Neural cell (in vitro differentiated cells): ENCODE data around the gene TMEM117. TPM values are rescaled to one million over a fixed set of nuclear protein-coding genes. Genes with fewer than 3 reads are reported as not detected.

ENCODE experiments used
- H2AFZ ChIP-seq: fragments of 200-600, 300-800 bp; sonication (generic), shearing (Covaris generic); 2 replicates; pipeline ENCODE4 v1.6.0; 2014; ENCODE audit warnings: low read depth, mild to moderate bottlenecking, antibody characterized with exemption, low read length, moderate library complexity
- H3F3A ChIP-seq: fragments of 200-600 bp; shearing (Covaris generic); 2 replicates; pipeline ENCODE4 v1.6.1; 2016; ENCODE audit warnings: mild to moderate bottlenecking, moderate library complexity, mixed read lengths, antibody characterized with exemption, low read length; ENCODE audit not compliant: insufficient read depth, poor library complexity, severe bottlenecking
- H3K27ac ChIP-seq: fragments of 200-600, 300-800 bp; sonication (generic), shearing (Covaris generic); 2 replicates; pipeline ENCODE4 v1.5.1; 2014; ENCODE audit warnings: mild to moderate bottlenecking, low read length, moderate library complexity
- H3K27me3 ChIP-seq: fragments of 300-800, 200-600 bp; sonication (generic), shearing (Covaris generic); 2 replicates; pipeline ENCODE4 v1.6.0; 2014; ENCODE audit warnings: mild to moderate bottlenecking, low read depth, low read length, moderate library complexity; ENCODE audit not compliant: insufficient read depth
- H3K36me3 ChIP-seq: fragments of 300-800, 200-600 bp; sonication (generic), shearing (Covaris generic); 2 replicates; pipeline ENCODE4 v1.5.1; 2014; ENCODE audit warnings: mild to moderate bottlenecking, antibody characterized with exemption, low read length, moderate library complexity; ENCODE audit not compliant: insufficient read depth
- H3K4me2 ChIP-seq: fragments of 300-800, 200-600 bp; sonication (generic), shearing (Covaris generic); 2 replicates; pipeline ENCODE4 v1.6.0; 2014; ENCODE audit warnings: mild to moderate bottlenecking, low read length
- H3K4me3 ChIP-seq: fragments of 300-800, 200-600 bp; sonication (generic), shearing (Covaris generic); 2 replicates; pipeline ENCODE4 v1.5.1; 2014; ENCODE audit warnings: mild to moderate bottlenecking, low read length, moderate library complexity
- H3K79me2 ChIP-seq: fragments of 200-600 bp; shearing (Covaris generic); replicated peaks from 2 replicates; pipeline ENCODE4 v1.6.0; 2014; ENCODE audit warnings: mild to moderate bottlenecking, low read length, moderate library complexity; ENCODE audit not compliant: insufficient read depth
- H3K9ac ChIP-seq: fragments of 300-800, 200-600 bp; sonication (generic), shearing (Covaris generic); 2 replicates; pipeline ENCODE4 v1.6.1; 2016; ENCODE audit warnings: mild to moderate bottlenecking, low read length, mixed read lengths
- H3K9me2 ChIP-seq: fragments of 200-600 bp; shearing (Covaris generic); 2 replicates; pipeline ENCODE4 v1.6.1; 2016; ENCODE audit warnings: mild to moderate bottlenecking, low read length, mixed read lengths; ENCODE audit not compliant: insufficient read depth
- H3K9me3 ChIP-seq: fragments of 200-600, 300-800 bp; sonication (generic), shearing (Covaris generic); 2 replicates; pipeline ENCODE4 v1.6.1; 2016; ENCODE audit warnings: mild to moderate bottlenecking, mixed run types, low read length, moderate library complexity, mixed read lengths
- H4K20me1 ChIP-seq: fragments of 200-600 bp; shearing (Covaris generic); 2 replicates; pipeline ENCODE4 v1.6.1; 2016; ENCODE audit warnings: mild to moderate bottlenecking, mixed run types; ENCODE audit not compliant: insufficient read depth
- EP300 ChIP-seq: fragments of 450-650 bp; conservative IDR thresholded peaks from 2 replicates; pipeline ENCODE4 v1.6.1; 2014; ENCODE audit warnings: antibody characterized with exemption, mild to moderate bottlenecking, moderate library complexity; ENCODE audit not compliant: poor library complexity, severe bottlenecking
- EZH2 ChIP-seq: fragments of 200-600, 300-800 bp; shearing (Covaris generic), sonication (generic); IDR thresholded peaks from 2 replicates; pipeline ENCODE4 v1.6.1; 2014; ENCODE audit warnings: antibody characterized with exemption, low read length, borderline replicate concordance, mild to moderate bottlenecking; ENCODE audit not compliant: insufficient read depth, poor library complexity, severe bottlenecking
- MXI1 ChIP-seq: fragments of 450-650 bp; conservative IDR thresholded peaks from 2 replicates; pipeline ENCODE4 v1.6.1; 2014; ENCODE audit warnings: antibody characterized with exemption, mild to moderate bottlenecking; ENCODE audit not compliant: poor library complexity, severe bottlenecking
- POLR2AphosphoS5 ChIP-seq: IDR thresholded peaks from 2 replicates; pipeline ENCODE4 v1.6.1; 2012
- RAD21 ChIP-seq: fragments of 450-650 bp; conservative IDR thresholded peaks from 2 replicates; pipeline ENCODE4 v1.6.1; 2014; ENCODE audit warnings: antibody characterized with exemption, mild to moderate bottlenecking, moderate library complexity
- SMC3 ChIP-seq: fragments of 450-650 bp; conservative IDR thresholded peaks from 2 replicates; pipeline ENCODE4 v1.6.1; 2014; ENCODE audit warnings: antibody characterized with exemption, mild to moderate bottlenecking, moderate library complexity; ENCODE audit not compliant: poor library complexity
- polyA plus RNA-seq: library from polyadenylated mRNA; depleted of rRNA; stranded (reverse); fragments of >200 nt; gene quantifications from 2 replicates; pipeline ENCODE4 v1.2.3, GENCODE V29; 2014
- TF ChIP-seq, protein P1 (sequence below): fragments of 450-650 bp; IDR thresholded peaks from 2 replicates; pipeline ENCODE4 v1.5.1; 2014; ENCODE audit warnings: antibody characterized with exemption, mild to moderate bottlenecking, moderate library complexity; ENCODE audit not compliant: poor library complexity, severe bottlenecking
- TF ChIP-seq, protein P2 (sequence below): IDR thresholded peaks from 2 replicates; pipeline ENCODE4 v1.6.1; 2012; ENCODE audit warnings: borderline replicate concordance

The TMEM117 gene
- polyA plus RNA-seq, 1 donor from 2014 or later, result 5.3 TPM

DNA sequence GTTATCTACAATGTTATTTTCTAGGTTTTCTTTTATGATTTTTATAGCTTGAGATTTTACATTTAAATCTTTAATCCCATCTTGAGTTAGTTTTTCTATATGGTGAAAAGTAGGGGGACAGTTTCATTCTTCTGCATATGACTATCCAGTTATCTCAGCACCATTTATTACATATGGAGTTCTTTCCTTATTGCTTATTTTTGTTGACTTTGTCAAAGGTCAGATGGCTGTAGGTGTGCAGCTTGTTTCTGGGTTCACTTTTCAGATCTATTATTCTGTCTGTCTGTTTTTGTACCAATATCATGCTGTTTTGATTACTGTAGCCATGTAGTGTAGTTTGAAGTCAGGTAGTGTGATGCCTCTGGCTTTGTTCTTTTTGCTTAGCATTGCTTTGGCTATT is 477.3 kb downstream of the TMEM117 start:
- Histone ChIP-seq H2AFZ (no peak overlapping the region), H3K9me2 (no peaks in the 10 kb centered on the region), H3K9me3 (no peaks in the 10 kb centered on the region), H3K4me3 (no peak overlapping the region), H3K27me3 (no peaks in the 10 kb centered on the region), H3K27ac (no peak overlapping the region), H4K20me1 (no peaks in the 10 kb centered on the region), H3K4me2 (no peak overlapping the region), H3K79me2 (no peaks in the 10 kb centered on the region), H3F3A (no peaks in the 10 kb centered on the region), H3K9ac (no peak overlapping the region), H3K36me3 (no peaks in the 10 kb centered on the region)
- TF ChIP-seq RAD21 (no peak), POLR2AphosphoS5 (no peak), EZH2 (no peak), MXI1 (no peak)
- TF ChIP-seq, protein P1, sequence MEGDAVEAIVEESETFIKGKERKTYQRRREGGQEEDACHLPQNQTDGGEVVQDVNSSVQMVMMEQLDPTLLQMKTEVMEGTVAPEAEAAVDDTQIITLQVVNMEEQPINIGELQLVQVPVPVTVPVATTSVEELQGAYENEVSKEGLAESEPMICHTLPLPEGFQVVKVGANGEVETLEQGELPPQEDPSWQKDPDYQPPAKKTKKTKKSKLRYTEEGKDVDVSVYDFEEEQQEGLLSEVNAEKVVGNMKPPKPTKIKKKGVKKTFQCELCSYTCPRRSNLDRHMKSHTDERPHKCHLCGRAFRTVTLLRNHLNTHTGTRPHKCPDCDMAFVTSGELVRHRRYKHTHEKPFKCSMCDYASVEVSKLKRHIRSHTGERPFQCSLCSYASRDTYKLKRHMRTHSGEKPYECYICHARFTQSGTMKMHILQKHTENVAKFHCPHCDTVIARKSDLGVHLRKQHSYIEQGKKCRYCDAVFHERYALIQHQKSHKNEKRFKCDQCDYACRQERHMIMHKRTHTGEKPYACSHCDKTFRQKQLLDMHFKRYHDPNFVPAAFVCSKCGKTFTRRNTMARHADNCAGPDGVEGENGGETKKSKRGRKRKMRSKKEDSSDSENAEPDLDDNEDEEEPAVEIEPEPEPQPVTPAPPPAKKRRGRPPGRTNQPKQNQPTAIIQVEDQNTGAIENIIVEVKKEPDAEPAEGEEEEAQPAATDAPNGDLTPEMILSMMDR, result no peak

DNA sequence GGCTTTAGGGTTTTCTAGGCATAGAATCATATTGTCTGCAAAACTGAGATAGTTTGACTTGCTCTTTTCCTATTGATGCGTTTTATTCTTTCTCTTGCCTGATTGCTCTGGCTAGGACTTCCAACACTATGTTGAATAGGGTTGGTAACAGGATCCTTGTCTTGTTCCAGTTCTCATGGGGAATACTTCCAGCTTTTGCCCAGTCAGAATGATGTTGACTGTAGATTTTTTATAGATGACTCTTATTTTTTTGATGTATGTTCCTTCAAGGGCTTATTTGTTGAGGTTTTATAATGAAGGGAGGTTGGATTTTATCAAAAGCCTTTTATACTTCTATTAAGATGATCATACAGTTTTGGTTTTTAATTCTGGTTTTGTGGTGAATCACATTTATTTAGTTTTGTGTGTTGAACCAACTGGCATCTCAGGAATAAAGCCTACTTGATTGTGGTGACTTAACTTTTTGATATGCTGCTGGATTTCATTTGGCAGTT is 478.2 kb downstream of the TMEM117 start:
- no peaks in the 10 kb centered on the region for H3K9me2 ChIP-seq
- H3K79me2 ChIP-seq, result no peaks in the 10 kb centered on the region
- no peaks in the 10 kb centered on the region for H3K27me3 ChIP-seq
- H3K9ac ChIP-seq, result no peak overlapping the region
- no peak overlapping the region for H3K27ac ChIP-seq
- no peak for TF ChIP-seq RAD21
- no peak for TF ChIP-seq EP300
- TF ChIP-seq, protein P2, sequence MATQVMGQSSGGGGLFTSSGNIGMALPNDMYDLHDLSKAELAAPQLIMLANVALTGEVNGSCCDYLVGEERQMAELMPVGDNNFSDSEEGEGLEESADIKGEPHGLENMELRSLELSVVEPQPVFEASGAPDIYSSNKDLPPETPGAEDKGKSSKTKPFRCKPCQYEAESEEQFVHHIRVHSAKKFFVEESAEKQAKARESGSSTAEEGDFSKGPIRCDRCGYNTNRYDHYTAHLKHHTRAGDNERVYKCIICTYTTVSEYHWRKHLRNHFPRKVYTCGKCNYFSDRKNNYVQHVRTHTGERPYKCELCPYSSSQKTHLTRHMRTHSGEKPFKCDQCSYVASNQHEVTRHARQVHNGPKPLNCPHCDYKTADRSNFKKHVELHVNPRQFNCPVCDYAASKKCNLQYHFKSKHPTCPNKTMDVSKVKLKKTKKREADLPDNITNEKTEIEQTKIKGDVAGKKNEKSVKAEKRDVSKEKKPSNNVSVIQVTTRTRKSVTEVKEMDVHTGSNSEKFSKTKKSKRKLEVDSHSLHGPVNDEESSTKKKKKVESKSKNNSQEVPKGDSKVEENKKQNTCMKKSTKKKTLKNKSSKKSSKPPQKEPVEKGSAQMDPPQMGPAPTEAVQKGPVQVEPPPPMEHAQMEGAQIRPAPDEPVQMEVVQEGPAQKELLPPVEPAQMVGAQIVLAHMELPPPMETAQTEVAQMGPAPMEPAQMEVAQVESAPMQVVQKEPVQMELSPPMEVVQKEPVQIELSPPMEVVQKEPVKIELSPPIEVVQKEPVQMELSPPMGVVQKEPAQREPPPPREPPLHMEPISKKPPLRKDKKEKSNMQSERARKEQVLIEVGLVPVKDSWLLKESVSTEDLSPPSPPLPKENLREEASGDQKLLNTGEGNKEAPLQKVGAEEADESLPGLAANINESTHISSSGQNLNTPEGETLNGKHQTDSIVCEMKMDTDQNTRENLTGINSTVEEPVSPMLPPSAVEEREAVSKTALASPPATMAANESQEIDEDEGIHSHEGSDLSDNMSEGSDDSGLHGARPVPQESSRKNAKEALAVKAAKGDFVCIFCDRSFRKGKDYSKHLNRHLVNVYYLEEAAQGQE, result no peak
- no peak for TF ChIP-seq MXI1
- no peak for TF ChIP-seq EZH2
- TF ChIP-seq POLR2AphosphoS5, result no peak
- TF ChIP-seq, protein P1, result no peak
- no peak for TF ChIP-seq SMC3
- no peaks in the 10 kb centered on the region for H3F3A ChIP-seq
- H3K4me3 ChIP-seq, result no peak overlapping the region
- no peaks in the 10 kb centered on the region for H3K9me3 ChIP-seq
- H3K4me2 ChIP-seq, result no peak overlapping the region
- H3K36me3 ChIP-seq, result no peaks in the 10 kb centered on the region
- H4K20me1 ChIP-seq, result no peaks in the 10 kb centered on the region
- H2AFZ ChIP-seq, result no peak overlapping the region
